Muscle of leg (tissue), 11 donors: ENCODE results near the gene COL11A2. TPM values are rescaled to one million over a fixed set of nuclear protein-coding genes. Genes with fewer than 3 reads are reported as not detected.

ENCODE experiments used
- DNase-seq: peaks from one replicate; pipeline ENCODE4 v3.0.0; 2013
- H3K27ac ChIP-seq: one replicate; pipeline ENCODE4 v1.5.1; 2013; ENCODE audit warnings: mild to moderate bottlenecking, low read length, control low read depth
- H3K27me3 ChIP-seq: one replicate; pipeline ENCODE4 v1.6.1; 2013; ENCODE audit warnings: low read length; ENCODE audit not compliant: control insufficient read depth, insufficient read depth
- H3K36me3 ChIP-seq: one replicate; pipeline ENCODE4 v1.6.1; 2013; ENCODE audit warnings: low read length; ENCODE audit not compliant: control insufficient read depth, insufficient read depth
- H3K4me1 ChIP-seq: one replicate; pipeline ENCODE4 v1.6.1; 2013; ENCODE audit warnings: low read length; ENCODE audit not compliant: control insufficient read depth, insufficient read depth
- H3K4me3 ChIP-seq: one replicate; pipeline ENCODE4 v1.5.1; 2013; ENCODE audit warnings: low read length, control low read depth
- H3K9me3 ChIP-seq: replicated peaks from 2 replicates; pipeline ENCODE4 v1.6.1; 2013; ENCODE audit warnings: low read depth, low read length; ENCODE audit not compliant: control insufficient read depth
- WGBS: methylation state at CpG from one replicate; pipeline ENCODE4 v1.1.5; 2013; ENCODE audit warnings: missing lambda C conversion rate; ENCODE audit not compliant: insufficient coverage; 5-methylcytosine and 5-hydroxymethylcytosine counted together
- polyA plus RNA-seq, 8 donors: library from polyadenylated mRNA; unstranded; fragments of 120-200 nt; gene quantifications; one replicate each; pipeline versions ENCODE4 v1.2.1 to v1.2.3, GENCODE V29; 2013; ENCODE audit warnings: inconsistent platforms in 1 of 8, low replicate concordance in 1 of 8; ENCODE audit not compliant: insufficient read length in 8 of 8, insufficient read depth in 1 of 8
- total RNA-seq: library from RNA; stranded (reverse); fragments of 120-200 nt; gene quantifications from one replicate; pipeline ENCODE4 v1.2.4, GENCODE V29; 2013

The COL11A2 gene
- total and polyA plus RNA-seq, 9 donors, result 35.8 to 245 (median 56.7) TPM

- WGBS, result under 1% methylated on average over 29 of the region's 29 CpGs
- Histone ChIP-seq H3K4me1 (peaks cover 33% of the 10 kb centered on the region), H3K36me3 (peaks cover 36% of the 10 kb centered on the region), H3K27ac (peak overlapping the region; percentile 97), H3K4me3 (peak overlapping the region; percentile 99), H3K27me3 (no peaks in the 10 kb centered on the region), H3K9me3 (no peaks in the 10 kb centered on the region)
- peak; percentile 83 for DNase-seq
These were observed 15.4 kb upstream of the COL11A2 start for GRCh38 chr6:33207552-33208090.

GRCh38 chr6:33206864-33207551 is 14.7 kb upstream of the COL11A2 start:
- 1% methylated on average over 7 of the region's 20 CpGs for WGBS
- Histone ChIP-seq H3K4me1 (peaks cover 33% of the 10 kb centered on the region), H3K27me3 (no peaks in the 10 kb centered on the region), H3K36me3 (peaks cover 37% of the 10 kb centered on the region), H3K9me3 (no peaks in the 10 kb centered on the region), H3K27ac (peak overlapping the region; percentile 97), H3K4me3 (peak overlapping the region; percentile 99)
- DNase-seq, result no peak

- no peak for DNase-seq
- Histone ChIP-seq H3K9me3 (no peaks in the 10 kb centered on the region), H3K27ac (no peak overlapping the region), H3K36me3 (peaks cover 37% of the 10 kb centered on the region), H3K27me3 (no peaks in the 10 kb centered on the region), H3K4me3 (no peak overlapping the region), H3K4me1 (peaks cover 40% of the 10 kb centered on the region)
- WGBS, result 80% methylated on average over 1 of the region's 3 CpGs
These were observed 14.0 kb upstream of the COL11A2 start for GRCh38 chr6:33206027-33206863.

GRCh38 chr6:33205191-33206026 is 13.1 kb upstream of the COL11A2 start:
- no peak overlapping the region for H3K27ac ChIP-seq
- H3K27me3 ChIP-seq, result no peaks in the 10 kb centered on the region
- peaks cover 37% of the 10 kb centered on the region for H3K36me3 ChIP-seq
- peak overlapping the region; percentile 68 for H3K4me3 ChIP-seq
- DNase-seq, result no peak
- H3K9me3 ChIP-seq, result no peaks in the 10 kb centered on the region
- 0% methylated on average over 2 of the region's 17 CpGs for WGBS
- peaks cover 41% of the 10 kb centered on the region for H3K4me1 ChIP-seq

- H3K27me3 ChIP-seq, result no peaks in the 10 kb centered on the region
- peaks cover 42% of the 10 kb centered on the region for H3K4me1 ChIP-seq
- no peaks in the 10 kb centered on the region for H3K9me3 ChIP-seq
- H3K36me3 ChIP-seq, result peaks cover 31% of the 10 kb centered on the region
- H3K4me3 ChIP-seq, result peak within 1 kb of the TSS; percentile 68
- H3K27ac ChIP-seq, result no peak within 1 kb of the TSS
- peak; percentile 96 for DNase-seq
- under 1% methylated on average over 30 of the region's 48 CpGs for WGBS
These were observed 12.3 kb upstream of the COL11A2 start, which contains the start of gene HSD17B8 for GRCh38 chr6:33204415-33205190. HSD17B8 (plus strand) TSS chr6:33204655; CDS start chr6:33204669, 14 bp downstream.

- Histone ChIP-seq H3K36me3 (peaks cover 28% of the 10 kb centered on the region), H3K27me3 (no peaks in the 10 kb centered on the region), H3K27ac (no peak overlapping the region), H3K9me3 (no peaks in the 10 kb centered on the region), H3K4me3 (peak overlapping the region; percentile 3), H3K4me1 (peaks cover 45% of the 10 kb centered on the region)
- no peak for DNase-seq
- WGBS, result no CpG with 5 or more reads among the region's 4 CpGs
These were observed 11.8 kb upstream of the COL11A2 start for GRCh38 chr6:33204165-33204414.

GRCh38 chr6:33203443-33204164 is 11.3 kb upstream of the COL11A2 start:
- 100% methylated on average over 1 of the region's 7 CpGs for WGBS
- H3K27me3 ChIP-seq, result no peaks in the 10 kb centered on the region
- H3K4me3 ChIP-seq, result no peak overlapping the region
- peaks cover 30% of the 10 kb centered on the region for H3K36me3 ChIP-seq
- DNase-seq, result no peak
- peaks cover 46% of the 10 kb centered on the region for H3K4me1 ChIP-seq
- no peak overlapping the region for H3K27ac ChIP-seq
- no peaks in the 10 kb centered on the region for H3K9me3 ChIP-seq

GRCh38 chr6:33202799-33203198 is 10.5 kb upstream of the COL11A2 start:
- Histone ChIP-seq H3K4me1 (peaks cover 52% of the 10 kb centered on the region), H3K27ac (no peak overlapping the region), H3K36me3 (peaks cover 34% of the 10 kb centered on the region), H3K4me3 (no peak overlapping the region), H3K27me3 (no peaks in the 10 kb centered on the region), H3K9me3 (no peaks in the 10 kb centered on the region)
- no peak for DNase-seq
- WGBS, result 92% methylated on average over 6 of the region's 6 CpGs

GRCh38 chr6:33201935-33202334 is 9.7 kb upstream of the COL11A2 start:
- DNase-seq, result no peak
- Histone ChIP-seq H3K27me3 (no peaks in the 10 kb centered on the region), H3K4me1 (peaks cover 48% of the 10 kb centered on the region), H3K9me3 (no peaks in the 10 kb centered on the region), H3K27ac (no peak overlapping the region), H3K36me3 (peaks cover 43% of the 10 kb centered on the region), H3K4me3 (peak overlapping the region; percentile 95)
- WGBS, result no CpG with 5 or more reads among the region's 6 CpGs
